HepG2 (cell line): ENCODE measurements around the gene EMC8.

Experiments used
- ZFP41 ChIP-seq: sonication (generic); formaldehyde crosslinking; IDR thresholded peaks from 2 replicates; pipeline ENCODE4 v1.4.0; 2020; ENCODE audit warnings: mild to moderate bottlenecking, missing genetic modification reagents, borderline replicate concordance
- TF ChIP-seq, protein P1 (sequence below): sonication (generic); formaldehyde crosslinking; IDR thresholded peaks from 2 replicates; pipeline ENCODE4 v1.5.1; 2020; ENCODE audit warnings: missing genetic modification reagents, mild to moderate bottlenecking, borderline replicate concordance

DNA sequence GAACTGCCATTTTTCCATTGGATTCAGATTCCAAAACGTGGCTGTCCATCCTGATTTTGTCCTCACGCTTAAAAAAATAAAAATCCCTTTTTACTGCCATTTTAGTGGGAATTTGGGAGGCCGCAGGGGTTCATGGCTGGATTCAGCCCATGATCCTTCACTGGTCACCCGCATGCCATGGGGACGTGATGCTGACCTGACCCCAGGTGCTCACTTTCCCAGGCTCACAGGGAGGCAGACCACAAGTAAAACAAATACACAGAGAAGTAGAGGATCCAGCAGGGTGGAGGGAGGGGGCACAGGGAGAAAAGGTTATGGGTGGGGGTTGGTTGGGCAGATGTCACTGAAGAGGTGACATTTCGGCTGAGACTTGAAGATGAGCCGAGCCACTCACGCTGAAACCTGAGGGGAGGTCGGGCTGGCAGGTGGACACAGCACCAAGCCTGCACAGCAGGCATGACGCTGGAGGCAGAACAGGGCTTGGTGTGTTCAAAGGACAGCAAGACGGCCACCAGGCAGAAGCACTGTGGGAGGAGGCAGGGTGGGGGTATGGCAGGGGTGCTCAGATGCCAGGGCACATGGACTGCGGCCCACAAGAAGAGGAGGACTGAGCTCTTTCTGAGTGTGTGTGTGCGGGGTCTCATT, 10.9 kb upstream of the EMC8 start:
- no peak for TF ChIP-seq ZFP41
- TF ChIP-seq, protein P1, sequence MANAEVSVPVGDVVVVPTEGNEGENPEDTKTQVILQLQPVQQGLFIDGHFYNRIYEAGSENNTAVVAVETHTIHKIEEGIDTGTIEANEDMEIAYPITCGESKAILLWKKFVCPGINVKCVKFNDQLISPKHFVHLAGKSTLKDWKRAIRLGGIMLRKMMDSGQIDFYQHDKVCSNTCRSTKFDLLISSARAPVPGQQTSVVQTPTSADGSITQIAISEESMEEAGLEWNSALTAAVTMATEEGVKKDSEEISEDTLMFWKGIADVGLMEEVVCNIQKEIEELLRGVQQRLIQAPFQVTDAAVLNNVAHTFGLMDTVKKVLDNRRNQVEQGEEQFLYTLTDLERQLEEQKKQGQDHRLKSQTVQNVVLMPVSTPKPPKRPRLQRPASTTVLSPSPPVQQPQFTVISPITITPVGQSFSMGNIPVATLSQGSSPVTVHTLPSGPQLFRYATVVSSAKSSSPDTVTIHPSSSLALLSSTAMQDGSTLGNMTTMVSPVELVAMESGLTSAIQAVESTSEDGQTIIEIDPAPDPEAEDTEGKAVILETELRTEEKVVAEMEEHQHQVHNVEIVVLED (CRISPR knock-in tag) = no peak
